HepG2 (cell line): Measurements from ENCODE around the gene DIS3L2. TPM values are rescaled to one million over a fixed set of nuclear protein-coding genes. Genes with fewer than 3 reads are reported as not detected.

Experiments
- ATAC-seq: fragments of 200-7000 bp; cut with Tn5 transposase; 3 replicates; pipeline ENCODE4 v1.9.1; 2020; ENCODE audit warnings: mild to moderate bottlenecking, moderate library complexity
- BruUV-seq: library from RNA; stranded (reverse); fragments of 400-500 nt; replicated peaks from 2 replicates; lab custom pipeline; 2021; lab: Mats Ljungman, UMichigan
- CTCF ChIA-PET: fragments of 300-600 bp; formaldehyde crosslinking; extraction: SDS; loops from one replicate; lab custom pipeline; 2021; ENCODE audit warnings: low total read pairs, inconsistent platforms, low intra/inter-chr PET ratio; lab: Yijun Ruan, JAX
- POLR2A ChIA-PET: fragments of 350-600 bp; sonication (Branson Sonifier 250); formaldehyde crosslinking; loops from one replicate; lab custom pipeline; 2020; ENCODE audit warnings: antibody characterized with exemption, inconsistent platforms; lab: Yijun Ruan, JAX
- DNase-seq: peaks from one replicate; pipeline ENCODE4 v3.0.0-alpha.2; 2015; ENCODE audit warnings: low spot score
- FAIRE-seq: peaks from 3 replicates; lab custom pipeline; 2011; peaks lifted over from hg19 to GRCh38; lab: Jason Lieb, UNC
- H2AFZ ChIP-seq: one replicate; pipeline ENCODE4 v1.6.1; 2011; ENCODE audit warnings: low read length, inconsistent platforms
- H3K27ac ChIP-seq: fragments of 300-600 bp; 3 replicates; pipeline ENCODE4 v1.8.0; 2011; ENCODE audit warnings: mixed run types, mild to moderate bottlenecking, mixed read lengths, low read length, inconsistent platforms; ENCODE audit not compliant: insufficient read depth; ENCODE audit errors: extremely low read length
- H3K27me3 ChIP-seq, 2 experiments: fragments of 200-600 bp in 1 of 2; 2 replicates in 1 of 2; 3 replicates in 1 of 2; pipeline versions ENCODE4 v1.6.0 to v1.8.0; 2011; ENCODE audit warnings: low read length in 2 of 2, mild to moderate bottlenecking in 2 of 2, moderate library complexity in 2 of 2, inconsistent platforms in 1 of 2; ENCODE audit not compliant: insufficient read depth in 2 of 2, control insufficient read depth in 1 of 2
- H3K36me3 ChIP-seq, 2 experiments: fragments of 200-600 bp in 1 of 2; replicated peaks in 1 of 2; 2 replicates in 1 of 2; 3 replicates in 1 of 2; pipeline versions ENCODE4 v1.5.1 to v1.8.0; 2011; ENCODE audit warnings: low read length in 2 of 2, inconsistent platforms in 1 of 2; ENCODE audit not compliant: insufficient read depth in 2 of 2, control insufficient read depth in 1 of 2
- H3K4me1 ChIP-seq: 2 replicates; pipeline ENCODE4 v1.5.1; 2012; ENCODE audit warnings: low read length, inconsistent platforms; ENCODE audit not compliant: insufficient read depth
- H3K4me2 ChIP-seq: 2 replicates; pipeline ENCODE4 v1.6.0; 2011; ENCODE audit warnings: low read depth, low read length, inconsistent platforms
- H3K4me3 ChIP-seq, 3 experiments: fragments of 200-600 bp in 1 of 3; sonication (generic), shearing (Covaris generic) in 1 of 3; replicated peaks in 1 of 3; 2 replicates each; pipeline ENCODE4 v1.5.1; 2011 to 2016; ENCODE audit warnings: low read length in 3 of 3, inconsistent platforms in 2 of 3, low read depth in 2 of 3, mild to moderate bottlenecking in 2 of 3, control low read depth in 1 of 3, mixed read lengths in 1 of 3; ENCODE audit not compliant: insufficient read depth in 1 of 3
- H3K79me2 ChIP-seq: one replicate; pipeline ENCODE4 v1.6.1; 2011; ENCODE audit warnings: low read length, inconsistent platforms; ENCODE audit not compliant: insufficient read depth
- H3K9ac ChIP-seq: 2 replicates; pipeline ENCODE4 v1.6.0; 2011; ENCODE audit warnings: mild to moderate bottlenecking, low read depth, low read length, inconsistent platforms; ENCODE audit not compliant: insufficient read depth
- H3K9me3 ChIP-seq: 2 replicates; pipeline ENCODE4 v1.5.1; 2012; ENCODE audit warnings: mild to moderate bottlenecking, low read length
- H4K20me1 ChIP-seq: 2 replicates; pipeline ENCODE4 v1.6.0; 2011; ENCODE audit warnings: inconsistent platforms, mild to moderate bottlenecking, low read length, moderate library complexity; ENCODE audit not compliant: insufficient read depth
- DNMT3B ChIP-seq: conservative IDR thresholded peaks from 2 replicates; pipeline ENCODE4 v1.6.1; 2016; ENCODE audit warnings: missing biosample characterization, control low read depth
- GATAD1 ChIP-seq: IDR thresholded peaks from 2 replicates; pipeline ENCODE4 v1.6.1; 2016; ENCODE audit warnings: missing genetic modification reagents, missing compliant biosample characterization
- HNRNPUL1 ChIP-seq: fragments of 200-400 bp; formaldehyde crosslinking; IDR thresholded peaks from 2 replicates; pipeline ENCODE4 v1.6.1; 2017; ENCODE audit warnings: low read depth, mild to moderate bottlenecking, low read length, moderate library complexity
- HOXD1 ChIP-seq: sonication (generic); formaldehyde crosslinking; IDR thresholded peaks from 2 replicates; pipeline ENCODE4 v1.5.0; 2020; ENCODE audit warnings: missing genetic modification reagents
- KDM5A ChIP-seq: fragments of 200-600 bp; sonication (generic); IDR thresholded peaks from 2 replicates; pipeline ENCODE4 v1.7.0; 2018; ENCODE audit warnings: antibody characterized with exemption, mild to moderate bottlenecking, low read length, borderline replicate concordance
- MZF1 ChIP-seq: sonication (generic); formaldehyde crosslinking; IDR thresholded peaks from 2 replicates; pipeline ENCODE4 v1.8.1; 2023; ENCODE audit warnings: mild to moderate bottlenecking, missing genetic modification reagents, borderline replicate concordance
- NFRKB ChIP-seq: fragments of 450-650 bp; IDR thresholded peaks from 2 replicates; pipeline ENCODE4 v1.6.1; 2017
- POLR2AphosphoS2 ChIP-seq: IDR thresholded peaks from 2 replicates; pipeline ENCODE4 v1.6.1; 2011; ENCODE audit warnings: low read depth, low read length, improper control_type of control experiment
- RARG ChIP-seq: sonication (generic); formaldehyde crosslinking; IDR thresholded peaks from 2 replicates; pipeline ENCODE4 v1.4.0; 2020; ENCODE audit warnings: low read depth, mild to moderate bottlenecking, missing genetic modification reagents
- SOX6 ChIP-seq, 2 experiments: fragments of 450-650 bp in 1 of 2; sonication (generic) in 1 of 2; formaldehyde crosslinking in 1 of 2; IDR thresholded peaks; 2 replicates each; pipeline versions ENCODE4 v1.4.0 to v1.6.1; 2017 to 2020; ENCODE audit warnings: antibody characterized with exemption in 1 of 2, mild to moderate bottlenecking in 1 of 2, missing genetic modification reagents in 1 of 2
- ZNF296 ChIP-seq: sonication (generic); formaldehyde crosslinking; conservative IDR thresholded peaks from 2 replicates; pipeline ENCODE4 v1.5.0; 2020; ENCODE audit warnings: mild to moderate bottlenecking, missing genetic modification reagents
- ZNF547 ChIP-seq: sonication (generic); formaldehyde crosslinking; IDR thresholded peaks from 2 replicates; pipeline ENCODE4 v1.5.1; 2020; ENCODE audit warnings: mild to moderate bottlenecking, missing genetic modification reagents
- ZNF775 ChIP-seq: sonication (generic); formaldehyde crosslinking; IDR thresholded peaks from 2 replicates; pipeline ENCODE4 v1.4.0; 2020; ENCODE audit warnings: missing genetic modification reagents, mild to moderate bottlenecking, moderate library complexity, borderline replicate concordance
- WGBS: methylation state at CpG from one replicate; pipeline ENCODE4 v1.1.6; 2017; ENCODE audit warnings: low lambda C conversion rate; 5-methylcytosine and 5-hydroxymethylcytosine counted together
- in situ Hi-C: cut with HindIII; loops from 2 replicates; pipeline ENCODE4 v1.10.0; 2017; ENCODE audit warnings: low pct_unique_long_range_greater_than_20kb; ENCODE audit not compliant: extremely low pct_ligation_motif_present
- intact Hi-C: fragments of 100-400 bp; cut with micrococcal nuclease; formaldehyde crosslinking; loops from one replicate; pipeline ENCODE4 v1.10.0; 2022; ENCODE audit not compliant: unreplicated experiment
- polyA plus RNA-seq, 8 experiments: library from polyadenylated mRNA; depleted of rRNA in 3 of 8; stranded (reverse) in 7 of 8; unstranded in 1 of 8; fragments of >200 nt; fragmentation: Illumina TruSeq in 4 of 8; extraction: Trizol in 4 of 8; gene quantifications; 2 replicates each; pipeline versions ENCODE4 v1.2.1 to v1.2.3, GENCODE V29; 2011 to 2016; ENCODE audit warnings: low read depth in 4 of 8, missing spikeins in 1 of 8, mixed read lengths in 1 of 8; ENCODE audit not compliant: insufficient read depth in 1 of 8
- total RNA-seq, 5 experiments: library from RNA; depleted of rRNA; stranded (reverse); fragments of >200 nt; fragmentation: Illumina TruSeq; extraction: Trizol; gene quantifications; 2 replicates each; pipeline ENCODE4 v1.2.3, GENCODE V29; 2016; ENCODE audit warnings: low read depth in 1 of 5

The DIS3L2 gene
- total and polyA plus RNA-seq, 2 of the 13 experiments (the other 11 are each of a cell fraction or from before 2014, with no cell fraction given): 7.0 to 23.9 TPM

- POLR2A ChIA-PET: no interaction called here
- no peaks in the 10 kb centered on the region for H3K27me3 ChIP-seq
- H3K79me2 ChIP-seq: no peaks in the 10 kb centered on the region
- no peaks in the 10 kb centered on the region for H4K20me1 ChIP-seq
- H3K9ac ChIP-seq: no peak overlapping the region
- in situ Hi-C loops (no loop called here), intact Hi-C loops (no loop called here)
- CTCF ChIA-PET: no interaction called here
- H3K36me3 ChIP-seq: peaks cover 4 to 5% of the 10 kb centered on the region in 2 experiments; a peak in 4 of 5 replicates
- WGBS: 82% methylated on average over 2 of the region's 3 CpGs
- H3K27ac ChIP-seq: no peak overlapping the region
- no TSS peak for BruUV-seq
- H3K9me3 ChIP-seq: peaks cover 9% of the 10 kb centered on the region
- H3K4me3 ChIP-seq: no peak overlapping the region
- TF ChIP-seq KDM5A: no peak
- TF ChIP-seq POLR2AphosphoS2: no peak
- TF ChIP-seq GATAD1 (CRISPR knock-in tag): no peak
- no peak for TF ChIP-seq NFRKB
- TF ChIP-seq ZNF296 (CRISPR knock-in tag): no peak
- TF ChIP-seq SOX6 (IDR thresholded peaks at IDR 0.05): no peak
- no peak for TF ChIP-seq SOX6 (CRISPR knock-in tag; IDR thresholded peaks at IDR 0.05)
- TF ChIP-seq HNRNPUL1: no peak
- no peak for TF ChIP-seq ZNF775
- no peak for TF ChIP-seq HOXD1 (CRISPR knock-in tag)
- TF ChIP-seq ZNF547 (CRISPR knock-in tag): no peak
- no peak for TF ChIP-seq MZF1
- no peak for TF ChIP-seq RARG
- TF ChIP-seq DNMT3B (CRISPR knock-in tag): no peak
- no peak for ATAC-seq
- no peak for DNase-seq
- H2AFZ ChIP-seq: no peak overlapping the region
- H3K4me2 ChIP-seq: no peak overlapping the region
- H3K4me1 ChIP-seq: peaks cover 19% of the 10 kb centered on the region
- FAIRE-seq: no peak
Observed at GRCh38 chr2:232307854-232308253, 346.3 kb downstream of the DIS3L2 start.
